Type B pancreatic cell (in vitro differentiated cells): Measurements from ENCODE around the gene NSD1. TPM values are rescaled to one million over a fixed set of nuclear protein-coding genes. Genes with fewer than 3 reads are reported as not detected.

Source experiments
- DNase-seq: peaks from one replicate; pipeline ENCODE4 v3.0.0; 2021; ENCODE audit warnings: mixed read lengths; ENCODE audit not compliant: unreplicated experiment; ENCODE audit errors: extremely low spot score
- H3K27ac Mint-ChIP-seq: 2 replicates; pipeline ENCODE4 v1.8.0; 2021; ENCODE audit warnings: mild to moderate bottlenecking, mixed read lengths
- H3K27me3 Mint-ChIP-seq: 2 replicates; pipeline ENCODE4 v1.8.0; 2021; ENCODE audit warnings: mixed read lengths
- H3K36me3 Mint-ChIP-seq: 2 replicates; pipeline ENCODE4 v1.8.0; 2021; ENCODE audit warnings: mixed read lengths
- H3K4me1 Mint-ChIP-seq: one replicate; pipeline ENCODE4 v1.8.0; 2021; ENCODE audit warnings: mixed read lengths; ENCODE audit not compliant: unreplicated experiment
- H3K4me3 Mint-ChIP-seq: 2 replicates; pipeline ENCODE4 v1.8.0; 2021; ENCODE audit warnings: mild to moderate bottlenecking, mixed read lengths
- H3K9me3 Mint-ChIP-seq: 2 replicates; pipeline ENCODE4 v1.8.0; 2021; ENCODE audit warnings: mixed read lengths
- total RNA-seq: library from RNA; stranded (reverse); gene quantifications from 2 replicates; pipeline ENCODE4 v1.2.1, GENCODE V29; 2021; ENCODE audit warnings: low replicate concordance
- TF ChIP-seq, protein P1 (sequence below): fragments of 200-600 bp; sonication (generic); conservative IDR thresholded peaks from 2 replicates; pipeline ENCODE4 v1.5.0; 2021; ENCODE audit warnings: antibody characterized with exemption, mild to moderate bottlenecking

The NSD1 gene
- total RNA-seq, 1 donor from 2014 or later: 115 TPM

- H3K27ac Mint-ChIP-seq: peak overlapping the region; percentile 29
- no peaks in the 10 kb centered on the region for H3K27me3 Mint-ChIP-seq
- H3K36me3 Mint-ChIP-seq: peaks cover 44% of the 10 kb centered on the region
- peaks cover 4% of the 10 kb centered on the region for H3K4me1 Mint-ChIP-seq
- no peaks in the 10 kb centered on the region for H3K9me3 Mint-ChIP-seq
- TF ChIP-seq, protein P1, sequence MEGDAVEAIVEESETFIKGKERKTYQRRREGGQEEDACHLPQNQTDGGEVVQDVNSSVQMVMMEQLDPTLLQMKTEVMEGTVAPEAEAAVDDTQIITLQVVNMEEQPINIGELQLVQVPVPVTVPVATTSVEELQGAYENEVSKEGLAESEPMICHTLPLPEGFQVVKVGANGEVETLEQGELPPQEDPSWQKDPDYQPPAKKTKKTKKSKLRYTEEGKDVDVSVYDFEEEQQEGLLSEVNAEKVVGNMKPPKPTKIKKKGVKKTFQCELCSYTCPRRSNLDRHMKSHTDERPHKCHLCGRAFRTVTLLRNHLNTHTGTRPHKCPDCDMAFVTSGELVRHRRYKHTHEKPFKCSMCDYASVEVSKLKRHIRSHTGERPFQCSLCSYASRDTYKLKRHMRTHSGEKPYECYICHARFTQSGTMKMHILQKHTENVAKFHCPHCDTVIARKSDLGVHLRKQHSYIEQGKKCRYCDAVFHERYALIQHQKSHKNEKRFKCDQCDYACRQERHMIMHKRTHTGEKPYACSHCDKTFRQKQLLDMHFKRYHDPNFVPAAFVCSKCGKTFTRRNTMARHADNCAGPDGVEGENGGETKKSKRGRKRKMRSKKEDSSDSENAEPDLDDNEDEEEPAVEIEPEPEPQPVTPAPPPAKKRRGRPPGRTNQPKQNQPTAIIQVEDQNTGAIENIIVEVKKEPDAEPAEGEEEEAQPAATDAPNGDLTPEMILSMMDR: no peak
- no peak for DNase-seq
- H3K4me3 Mint-ChIP-seq: no peak overlapping the region
Observed at GRCh38 chr5:177271113-177271512, 137.5 kb downstream of the NSD1 start.

DNA sequence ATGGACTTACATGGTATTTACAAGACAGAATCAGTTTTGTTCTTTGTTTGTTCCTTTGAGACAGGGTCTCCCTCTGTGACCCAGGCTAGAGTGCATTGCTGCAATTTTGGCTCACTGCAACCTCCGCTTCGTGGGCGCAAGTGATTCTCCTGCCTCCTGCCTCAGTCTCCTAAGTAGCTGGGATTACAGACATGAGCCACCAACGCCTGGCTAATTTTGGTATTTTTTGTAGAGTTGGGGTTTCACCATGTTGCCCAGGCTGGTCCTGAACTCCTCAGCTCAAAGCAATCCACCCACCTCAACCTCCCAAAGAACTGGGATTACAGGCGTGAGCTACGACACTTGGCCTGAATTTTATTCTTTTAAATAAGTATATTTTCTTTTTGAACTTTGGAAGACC lies 142.3 kb downstream of the NSD1 start:
- Mint-ChIP-seq H3K27ac (no peak overlapping the region), H3K4me3 (no peak overlapping the region), H3K27me3 (no peaks in the 10 kb centered on the region), H3K4me1 (no peaks in the 10 kb centered on the region), H3K9me3 (no peaks in the 10 kb centered on the region), H3K36me3 (peaks cover 32% of the 10 kb centered on the region)
- DNase-seq: no peak
- TF ChIP-seq, protein P1: no peak

GRCh38 chr5:177276886-177277285 lies 143.3 kb downstream of the NSD1 start:
- H3K27ac Mint-ChIP-seq: no peak overlapping the region
- no peak overlapping the region for H3K4me3 Mint-ChIP-seq
- no peaks in the 10 kb centered on the region for H3K4me1 Mint-ChIP-seq
- no peak for DNase-seq
- TF ChIP-seq, protein P1: no peak
- no peaks in the 10 kb centered on the region for H3K9me3 Mint-ChIP-seq
- no peaks in the 10 kb centered on the region for H3K27me3 Mint-ChIP-seq
- peaks cover 32% of the 10 kb centered on the region for H3K36me3 Mint-ChIP-seq

- peaks cover 32% of the 10 kb centered on the region for H3K36me3 Mint-ChIP-seq
- H3K4me1 Mint-ChIP-seq: no peaks in the 10 kb centered on the region
- H3K9me3 Mint-ChIP-seq: no peaks in the 10 kb centered on the region
- no peaks in the 10 kb centered on the region for H3K27me3 Mint-ChIP-seq
- H3K4me3 Mint-ChIP-seq: no peak overlapping the region
- DNase-seq: no peak
- no peak overlapping the region for H3K27ac Mint-ChIP-seq
- TF ChIP-seq, protein P1: no peak
Observed at GRCh38 chr5:177288191-177288590, 154.6 kb downstream of the NSD1 start.

DNA sequence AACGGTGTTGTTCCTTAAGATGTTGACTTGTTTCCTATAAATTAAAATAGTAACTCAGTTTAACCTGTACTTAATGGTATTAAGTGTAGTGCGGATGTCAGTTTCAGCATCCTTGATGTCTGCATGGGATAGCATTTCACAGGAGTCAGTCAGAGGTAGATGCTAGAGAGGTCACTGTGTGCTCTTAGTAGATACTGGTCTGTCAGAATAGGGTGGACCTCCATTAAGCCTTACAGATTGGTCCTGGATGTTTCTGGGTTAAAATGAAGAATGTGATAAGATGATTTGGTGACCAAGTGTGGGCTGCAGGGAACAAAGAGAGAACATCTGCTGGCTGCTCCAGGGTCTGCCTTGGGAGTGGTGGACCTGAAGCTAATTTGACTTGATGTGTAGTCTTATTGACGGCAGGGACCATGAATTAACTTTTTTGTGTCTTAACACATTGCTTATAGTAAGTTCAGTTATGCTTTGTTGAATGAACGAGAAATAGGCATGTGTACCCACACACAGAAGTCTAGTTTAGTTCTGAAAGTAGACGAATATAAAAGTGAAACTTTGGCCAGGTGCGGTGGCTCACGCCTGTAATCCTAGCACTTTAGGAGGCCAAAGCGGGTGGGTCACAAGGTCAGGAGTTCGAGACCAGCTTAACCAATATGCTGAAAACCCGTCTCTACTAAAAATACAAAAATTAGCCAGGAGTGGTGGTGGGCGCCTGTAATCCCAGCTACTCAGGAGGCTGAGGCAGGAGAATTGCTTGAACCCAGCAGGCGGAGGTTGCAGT lies 157.4 kb downstream of the NSD1 start:
- peaks cover 26% of the 10 kb centered on the region for H3K36me3 Mint-ChIP-seq
- H3K4me1 Mint-ChIP-seq: no peaks in the 10 kb centered on the region
- TF ChIP-seq, protein P1: no peak
- no peak for DNase-seq
- H3K4me3 Mint-ChIP-seq: no peak overlapping the region
- H3K27me3 Mint-ChIP-seq: no peaks in the 10 kb centered on the region
- H3K27ac Mint-ChIP-seq: peak overlapping the region; percentile 43
- H3K9me3 Mint-ChIP-seq: no peaks in the 10 kb centered on the region
